SU-DHL-6 (cell line): Measurements from ENCODE around the gene MXD4.

Source experiments
- H2AFZ ChIP-seq: fragments of 200-600 bp; sonication (generic); 2 replicates; pipeline ENCODE4 v1.6.1; 2014; ENCODE audit warnings: low read depth, mild to moderate bottlenecking, moderate library complexity, mixed read lengths, antibody characterized with exemption, low read length; ENCODE audit not compliant: severe bottlenecking
- H3F3A ChIP-seq: fragments of 200-600 bp; shearing (Covaris generic); 2 replicates; pipeline ENCODE4 v1.6.0; 2016; ENCODE audit warnings: antibody characterized with exemption, mild to moderate bottlenecking; ENCODE audit not compliant: insufficient read depth
- H3K27ac ChIP-seq: fragments of 200-600 bp; sonication (generic); 2 replicates; pipeline ENCODE4 v1.5.1; 2016; ENCODE audit warnings: low read depth, mild to moderate bottlenecking, low read length, moderate library complexity, mixed read lengths
- H3K27me3 ChIP-seq: fragments of 200-600 bp; sonication (generic), shearing (Covaris generic); 2 replicates; pipeline ENCODE4 v1.6.0; 2014; ENCODE audit warnings: mild to moderate bottlenecking, low read length
- H3K36me3 ChIP-seq: fragments of 200-600 bp; sonication (generic); 2 replicates; pipeline ENCODE4 v1.6.1; 2014; ENCODE audit warnings: mild to moderate bottlenecking, low read length, mixed read lengths
- H3K4me2 ChIP-seq: fragments of 300-600, 200-600 bp; shearing (Covaris generic), sonication (generic); 2 replicates; pipeline ENCODE4 v1.6.0; 2014; ENCODE audit warnings: low read length, low read depth, mild to moderate bottlenecking; ENCODE audit not compliant: poor library complexity, severe bottlenecking
- H3K4me3 ChIP-seq: fragments of 200-600 bp; sonication (generic); 2 replicates; pipeline ENCODE4 v1.5.1; 2014; ENCODE audit warnings: antibody characterized with exemption, low read length, mild to moderate bottlenecking, mixed read lengths; ENCODE audit not compliant: insufficient read depth, poor library complexity, severe bottlenecking
- H3K79me2 ChIP-seq: fragments of 200-600 bp; sonication (generic); 2 replicates; pipeline ENCODE4 v1.6.1; 2014; ENCODE audit warnings: mild to moderate bottlenecking, low read length, moderate library complexity; ENCODE audit not compliant: insufficient read depth
- H3K9ac ChIP-seq: fragments of 200-600 bp; sonication (generic); 2 replicates; pipeline ENCODE4 v1.7.0; 2014; ENCODE audit warnings: mild to moderate bottlenecking, low read length
- H3K9me2 ChIP-seq: fragments of 200-600 bp; sonication (generic); replicated peaks from 2 replicates; pipeline ENCODE4 v1.6.1; 2014; ENCODE audit warnings: low read length; ENCODE audit not compliant: insufficient read depth
- H3K9me3 ChIP-seq: fragments of 200-600 bp; sonication (generic); 2 replicates; pipeline ENCODE4 v1.6.1; 2014; ENCODE audit warnings: low read length, mixed read lengths; ENCODE audit not compliant: insufficient read depth
- H4K20me1 ChIP-seq: fragments of 200-600 bp; sonication (generic); 2 replicates; pipeline ENCODE4 v1.6.1; 2014; ENCODE audit warnings: low read depth, mild to moderate bottlenecking, antibody characterized with exemption, low read length, moderate library complexity, mixed read lengths
- EZH2phosphoT487 ChIP-seq: fragments of 200-600 bp; sonication (generic), shearing (Covaris generic); conservative IDR thresholded peaks from 2 replicates; pipeline ENCODE4 v1.6.1; 2018; ENCODE audit warnings: mild to moderate bottlenecking, antibody characterized with exemption, low read length, moderate library complexity, mixed read lengths
- TF ChIP-seq, protein P1 (sequence below): fragments of 200-600 bp; sonication (generic); IDR thresholded peaks from one replicate; pipeline ENCODE4 v1.5.1; 2017; ENCODE audit warnings: antibody characterized with exemption, mild to moderate bottlenecking, low read length, moderate library complexity; ENCODE audit not compliant: insufficient read depth, poor library complexity, severe bottlenecking

Gene MXD4

DNA sequence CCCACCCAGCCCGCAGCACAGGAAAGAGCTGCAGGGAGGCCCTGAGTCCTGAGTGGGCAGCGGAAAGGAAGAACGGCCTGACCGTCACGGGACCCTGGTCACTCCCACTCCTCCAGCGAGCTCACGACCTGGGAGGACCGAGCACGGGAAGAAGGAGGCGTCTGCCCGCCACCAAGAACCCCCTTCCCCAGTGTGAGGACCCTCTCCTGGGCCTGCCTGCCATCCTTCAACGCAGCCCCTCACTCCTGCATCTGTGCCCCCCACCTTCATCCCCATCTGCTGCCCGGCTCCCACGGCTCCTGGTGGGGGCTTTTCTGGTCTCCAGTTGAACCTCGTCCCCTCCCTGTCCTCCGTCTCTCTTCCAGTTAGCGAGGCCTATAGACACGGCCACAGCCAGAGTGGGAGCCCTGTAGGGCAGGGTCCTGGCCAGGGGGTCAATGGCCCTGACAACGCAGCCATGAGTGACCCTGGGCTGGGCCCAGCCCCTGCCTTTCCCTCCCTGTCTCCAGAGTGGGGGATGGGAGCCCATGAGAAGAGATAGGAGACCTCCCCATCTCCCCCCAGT, 41.3 kb upstream of the MXD4 start:
- Histone ChIP-seq H3K9me3 (no peaks in the 10 kb centered on the region), H3K27me3 (no peaks in the 10 kb centered on the region)
- no peak for TF ChIP-seq EZH2phosphoT487
- TF ChIP-seq, protein P1, sequence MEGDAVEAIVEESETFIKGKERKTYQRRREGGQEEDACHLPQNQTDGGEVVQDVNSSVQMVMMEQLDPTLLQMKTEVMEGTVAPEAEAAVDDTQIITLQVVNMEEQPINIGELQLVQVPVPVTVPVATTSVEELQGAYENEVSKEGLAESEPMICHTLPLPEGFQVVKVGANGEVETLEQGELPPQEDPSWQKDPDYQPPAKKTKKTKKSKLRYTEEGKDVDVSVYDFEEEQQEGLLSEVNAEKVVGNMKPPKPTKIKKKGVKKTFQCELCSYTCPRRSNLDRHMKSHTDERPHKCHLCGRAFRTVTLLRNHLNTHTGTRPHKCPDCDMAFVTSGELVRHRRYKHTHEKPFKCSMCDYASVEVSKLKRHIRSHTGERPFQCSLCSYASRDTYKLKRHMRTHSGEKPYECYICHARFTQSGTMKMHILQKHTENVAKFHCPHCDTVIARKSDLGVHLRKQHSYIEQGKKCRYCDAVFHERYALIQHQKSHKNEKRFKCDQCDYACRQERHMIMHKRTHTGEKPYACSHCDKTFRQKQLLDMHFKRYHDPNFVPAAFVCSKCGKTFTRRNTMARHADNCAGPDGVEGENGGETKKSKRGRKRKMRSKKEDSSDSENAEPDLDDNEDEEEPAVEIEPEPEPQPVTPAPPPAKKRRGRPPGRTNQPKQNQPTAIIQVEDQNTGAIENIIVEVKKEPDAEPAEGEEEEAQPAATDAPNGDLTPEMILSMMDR, result no peak

DNA sequence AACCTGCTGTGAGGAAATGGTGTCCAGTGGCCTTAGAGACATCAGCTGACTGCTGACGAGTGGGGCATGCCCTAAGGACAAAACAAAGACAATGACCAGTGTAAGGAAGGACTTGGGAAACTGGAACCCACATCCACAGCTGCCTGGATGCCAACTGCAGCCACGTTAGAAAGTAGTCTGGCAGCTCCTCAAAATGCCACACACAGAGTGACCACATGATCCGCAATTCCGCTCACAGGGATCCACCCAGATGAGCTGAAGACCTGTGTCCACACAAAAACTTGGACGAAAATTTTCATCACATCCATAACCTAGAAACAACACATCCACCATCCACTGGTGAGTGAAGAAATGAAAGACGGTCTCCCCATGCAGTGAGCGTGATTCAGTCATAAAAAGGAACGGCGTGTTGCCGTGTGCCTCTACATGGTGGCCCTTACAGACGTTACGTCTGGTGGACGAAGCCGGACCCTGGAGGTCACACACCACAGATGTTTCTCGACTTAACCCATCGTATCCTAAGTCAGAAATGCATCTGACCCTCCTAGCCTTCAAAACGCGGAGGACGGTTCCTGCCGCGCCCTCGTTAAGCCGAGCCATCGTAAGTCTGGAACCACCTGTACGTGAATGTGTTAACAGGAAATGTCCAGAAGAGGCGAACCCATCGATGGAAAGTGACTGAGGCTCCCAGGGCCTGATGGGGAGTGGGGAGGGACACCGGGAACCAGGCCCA, 40.6 kb upstream of the MXD4 start:
- Histone ChIP-seq H3K79me2 (no peaks in the 10 kb centered on the region), H3K27ac (no peak overlapping the region), H3K9ac (no peak overlapping the region), H3F3A (no peaks in the 10 kb centered on the region), H3K9me2 (no peaks in the 10 kb centered on the region), H4K20me1 (no peaks in the 10 kb centered on the region), H2AFZ (no peak overlapping the region), H3K4me2 (no peak overlapping the region), H3K27me3 (no peaks in the 10 kb centered on the region), H3K36me3 (no peaks in the 10 kb centered on the region), H3K4me3 (no peak overlapping the region), H3K9me3 (no peaks in the 10 kb centered on the region)
- TF ChIP-seq, protein P1, result no peak
- TF ChIP-seq EZH2phosphoT487, result no peak

More for the DNA sequence above, 41.3 kb upstream of the MXD4 start:
- Histone ChIP-seq H3K36me3 (no peaks in the 10 kb centered on the region), H3K4me3 (no peak overlapping the region), H4K20me1 (no peaks in the 10 kb centered on the region), H3K79me2 (no peaks in the 10 kb centered on the region), H3K9ac (no peak overlapping the region), H3K9me2 (no peaks in the 10 kb centered on the region), H3K4me2 (no peak overlapping the region), H3F3A (no peaks in the 10 kb centered on the region), H3K27ac (no peak overlapping the region), H2AFZ (no peak overlapping the region)

GRCh38 chr4:2301806-2302205, 39.9 kb upstream of the MXD4 start:
- H3K27ac ChIP-seq, result no peak overlapping the region
- H3K9ac ChIP-seq, result no peak overlapping the region
- no peaks in the 10 kb centered on the region for H3K79me2 ChIP-seq
- H3K4me3 ChIP-seq, result no peak overlapping the region
- H2AFZ ChIP-seq, result no peak overlapping the region
- H3K27me3 ChIP-seq, result no peaks in the 10 kb centered on the region
- no peaks in the 10 kb centered on the region for H3K9me2 ChIP-seq
- H3K36me3 ChIP-seq, result no peaks in the 10 kb centered on the region
- H3K9me3 ChIP-seq, result no peaks in the 10 kb centered on the region
- TF ChIP-seq, protein P1, result no peak
- no peak for TF ChIP-seq EZH2phosphoT487
- H3K4me2 ChIP-seq, result no peak overlapping the region
- no peaks in the 10 kb centered on the region for H3F3A ChIP-seq
- no peaks in the 10 kb centered on the region for H4K20me1 ChIP-seq
